RPMI7951 (cell line): Measurements from ENCODE around the gene ELL2. TPM values are rescaled to one million over a fixed set of nuclear protein-coding genes. Genes with fewer than 3 reads are reported as not detected.
A peak's percentile ranks its signal among the peaks of the same experiment; 100 is the strongest.

Experiments
- DNase-seq: peaks from one replicate; pipeline ENCODE4 v3.0.0-alpha.2; 2012; ENCODE audit warnings: low read depth
- total RNA-seq: library from RNA; depleted of rRNA; stranded (reverse); fragments of >200 nt; shearing (Covaris generic); gene quantifications from 2 replicates; pipeline ENCODE4 v1.2.3, GENCODE V29; 2014

The ELL2 gene
- total RNA-seq, 1 experiment from 2014 or later = 19.8 TPM

- no peak for DNase-seq
Observed at GRCh38 chr5:95983509-95983908, 21.9 kb upstream of the ELL2 start.

GRCh38 chr5:95983080-95983479, 21.4 kb upstream of the ELL2 start:
- no peak for DNase-seq

GRCh38 chr5:95976606-95977005, 15.0 kb upstream of the ELL2 start:
- DNase-seq = no peak

GRCh38 chr5:95975703-95976102, 14.1 kb upstream of the ELL2 start:
- no peak for DNase-seq

- peak; percentile 77 for DNase-seq
Observed at GRCh38 chr5:95973793-95974325, 12.2 kb upstream of the ELL2 start.

GRCh38 chr5:95972196-95972595, 10.5 kb upstream of the ELL2 start:
- no peak for DNase-seq

- no peak for DNase-seq
Observed at GRCh38 chr5:95970359-95970704, 8.7 kb upstream of the ELL2 start.

- DNase-seq = no peak
Observed at GRCh38 chr5:95969651-95970358, 8.2 kb upstream of the ELL2 start.

- DNase-seq = no peak
Observed at GRCh38 chr5:95969055-95969454, 7.4 kb upstream of the ELL2 start.

- DNase-seq = no peak
Observed at GRCh38 chr5:95967236-95967635, 5.6 kb upstream of the ELL2 start.

- no peak for DNase-seq
Observed at GRCh38 chr5:95966005-95966404, 4.4 kb upstream of the ELL2 start.

- DNase-seq = peak; percentile 13
Observed at GRCh38 chr5:95963650-95964410, 2.2 kb upstream of the ELL2 start.

GRCh38 chr5:95962785-95963184, 1.1 kb upstream of the ELL2 start:
- DNase-seq = peak; percentile 69

- DNase-seq = no peak
Observed at GRCh38 chr5:95962475-95962773, 773 bp upstream of the ELL2 start.

GRCh38 chr5:95960667-95961616, 709 bp downstream of the ELL2 start:
- DNase-seq = peak; percentile 70

GRCh38 chr5:95959888-95960666, 1.6 kb downstream of the ELL2 start:
- peak; percentile 44 for DNase-seq

- no peak for DNase-seq
Observed at GRCh38 chr5:95959051-95959887, 2.4 kb downstream of the ELL2 start.

- DNase-seq = peak; percentile 20
Observed at GRCh38 chr5:95958310-95959014, 3.2 kb downstream of the ELL2 start.

GRCh38 chr5:95957561-95958203, 4.0 kb downstream of the ELL2 start:
- DNase-seq = no peak
